ENCODE measurements around the gene MDFI. TPM values are rescaled to one million over a fixed set of nuclear protein-coding genes. Genes with fewer than 3 reads are reported as not detected.
A peak's percentile ranks its signal among the peaks of the same experiment; 100 is the strongest.

Gene MDFI
- total RNA-seq, 1 donor from 2014 or later = 33.7 TPM

- no peak for DNase-seq
These were observed 13.1 kb downstream of the MDFI start for GRCh38 chr6:41651246-41651961.

DNA sequence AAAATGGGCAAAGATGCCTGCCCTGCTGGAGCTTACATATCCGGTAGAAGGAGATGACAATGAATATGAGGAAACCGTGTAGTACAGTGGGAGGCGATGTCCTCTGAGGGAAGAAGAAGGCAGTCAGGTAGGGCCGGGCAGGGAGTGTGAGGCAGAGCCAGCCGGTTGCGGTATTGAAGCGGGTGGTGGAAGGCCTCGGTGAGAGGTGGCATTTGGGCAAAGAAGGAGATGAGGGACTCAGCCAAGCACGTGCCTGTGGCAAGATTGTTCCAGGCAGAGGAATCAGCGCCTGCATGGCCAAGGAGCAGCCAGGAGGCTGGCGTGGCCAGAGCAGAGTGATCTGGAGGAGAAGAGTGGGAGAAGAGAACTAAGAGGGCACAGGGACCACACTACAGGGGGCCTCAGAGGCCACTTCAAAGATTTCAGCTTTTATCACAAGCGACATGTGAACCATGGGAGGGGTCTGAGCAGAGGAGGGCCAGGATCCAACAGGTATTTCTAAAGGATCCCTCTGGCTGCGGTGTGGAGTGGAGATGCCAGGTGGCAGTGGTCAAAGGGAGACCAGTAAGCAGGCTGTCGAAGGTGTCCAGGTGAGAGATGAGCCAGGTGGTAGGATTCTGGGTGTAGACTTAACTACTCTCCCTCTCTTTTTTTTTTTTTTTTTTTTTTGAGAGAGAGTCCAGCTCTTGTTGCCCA lies 13.8 kb downstream of the MDFI start:
- DNase-seq = no peak

GRCh38 chr6:41652866-41653652 lies 14.8 kb downstream of the MDFI start:
- DNase-seq = no peak

- DNase-seq = no peak
These were observed 15.4 kb downstream of the MDFI start for GRCh38 chr6:41653691-41654090.

DNA sequence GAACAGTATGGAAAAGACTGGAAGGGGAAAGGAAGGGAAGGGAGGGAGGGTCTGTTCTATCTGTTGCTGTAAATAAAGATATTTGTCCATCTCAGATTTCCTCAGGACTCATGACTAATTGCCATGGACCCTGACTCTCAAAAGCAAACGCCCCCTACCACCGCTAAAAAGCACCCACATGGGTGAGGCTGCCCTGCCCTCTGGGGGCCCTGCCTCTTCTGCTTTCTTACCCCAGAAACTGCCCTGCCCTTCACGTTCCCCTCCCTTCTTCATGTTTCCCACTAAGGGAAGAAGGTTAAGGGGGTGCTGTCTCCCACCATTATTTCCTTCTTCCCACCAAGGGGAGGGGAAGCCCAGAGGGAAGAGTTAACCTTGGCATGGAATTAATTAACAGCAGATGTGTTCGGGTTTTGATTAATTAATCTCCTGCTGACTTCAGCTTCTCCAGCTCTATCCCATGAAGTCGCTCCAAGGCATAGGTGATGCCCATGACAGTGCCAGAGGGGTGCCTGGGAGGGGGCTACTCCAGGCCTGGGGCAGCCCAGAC lies 16.0 kb downstream of the MDFI start:
- peak; percentile 47 for DNase-seq

DNA sequence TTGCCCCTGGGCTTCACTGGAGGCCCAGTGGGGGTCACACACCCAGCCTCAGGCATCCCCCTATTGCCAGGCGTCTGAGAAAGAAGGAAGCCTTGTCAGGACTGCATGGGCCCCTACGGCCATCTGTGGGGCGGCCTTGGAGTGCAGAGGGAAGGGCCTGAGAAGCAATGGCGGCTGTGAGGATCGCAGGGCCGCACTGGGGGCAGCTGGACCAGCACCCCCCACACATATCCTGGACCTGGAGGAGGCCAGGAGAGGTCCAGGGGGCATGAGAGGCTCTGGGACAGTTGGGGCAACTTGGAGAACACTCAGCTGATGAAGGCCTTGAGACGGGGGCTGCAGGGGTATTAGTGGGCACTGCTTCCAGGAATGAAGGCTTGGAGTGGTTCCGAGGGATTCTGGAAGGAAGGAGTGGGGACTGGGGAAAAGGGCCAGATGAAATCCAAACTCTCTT lies 16.5 kb downstream of the MDFI start:
- no peak for DNase-seq

GRCh38 chr6:41655176-41655575 lies 16.9 kb downstream of the MDFI start:
- no peak for DNase-seq

- DNase-seq = no peak
These were observed 17.4 kb downstream of the MDFI start for GRCh38 chr6:41655646-41656001.

DNA sequence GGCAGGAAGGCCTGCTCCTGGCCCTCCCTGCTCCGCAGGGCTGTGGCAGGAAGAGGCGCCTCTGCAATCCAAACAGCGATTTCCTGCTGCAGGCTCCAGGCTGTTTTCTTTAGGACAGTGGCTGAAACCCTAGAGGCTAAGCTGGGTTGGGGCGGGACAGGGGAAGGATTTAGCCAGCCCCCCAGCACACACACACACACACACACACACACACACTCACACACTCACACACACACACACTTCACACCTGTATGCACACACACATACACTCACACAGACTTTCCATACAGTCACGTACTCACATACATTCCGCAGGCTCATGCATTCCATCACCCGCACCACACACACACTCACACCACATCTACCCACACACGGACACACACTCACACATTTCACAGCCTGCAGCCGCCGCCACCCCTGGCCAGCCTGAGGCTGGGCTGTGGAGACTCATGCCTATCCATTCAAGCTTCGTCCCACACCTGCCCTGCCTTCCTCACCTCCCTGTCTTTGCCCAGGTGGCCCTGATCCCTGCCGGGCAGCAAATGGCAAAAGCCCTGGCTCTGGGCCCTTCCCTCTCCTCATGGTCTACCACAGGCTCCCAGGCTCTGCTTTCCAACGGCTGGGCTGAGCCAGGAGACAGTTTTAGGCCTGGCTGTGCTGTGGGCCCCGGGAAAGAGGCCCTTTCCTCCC lies 17.9 kb downstream of the MDFI start:
- DNase-seq = peak; percentile 29

GRCh38 chr6:41657131-41658094 lies 19.1 kb downstream of the MDFI start:
- no peak for DNase-seq

DNA sequence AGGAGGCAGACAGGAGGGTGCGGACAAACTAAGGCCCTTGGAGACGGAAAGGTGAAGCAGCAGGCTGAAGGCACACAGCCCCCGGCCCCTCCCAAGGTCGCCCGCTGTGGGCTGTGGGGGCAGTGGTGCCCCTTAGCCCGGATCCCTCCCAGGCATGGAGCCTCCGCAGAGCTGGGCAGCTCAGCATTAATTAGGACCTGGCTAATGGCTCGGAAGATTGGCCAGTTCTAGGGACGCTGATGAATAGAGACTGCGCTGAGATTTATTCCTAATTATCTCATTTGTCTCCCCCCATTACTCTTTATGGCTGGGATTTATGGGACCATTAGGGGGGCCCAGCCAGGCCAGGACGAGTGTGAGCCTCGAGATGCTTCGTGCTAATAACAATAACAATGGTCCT lies 20.4 kb downstream of the MDFI start:
- DNase-seq = no peak

- DNase-seq = no peak
These were observed 21.7 kb downstream of the MDFI start for GRCh38 chr6:41659935-41660334.

GRCh38 chr6:41663568-41663967 lies 25.3 kb downstream of the MDFI start:
- no peak for DNase-seq

GRCh38 chr6:41664271-41664670 lies 26.0 kb downstream of the MDFI start:
- DNase-seq = no peak

DNA sequence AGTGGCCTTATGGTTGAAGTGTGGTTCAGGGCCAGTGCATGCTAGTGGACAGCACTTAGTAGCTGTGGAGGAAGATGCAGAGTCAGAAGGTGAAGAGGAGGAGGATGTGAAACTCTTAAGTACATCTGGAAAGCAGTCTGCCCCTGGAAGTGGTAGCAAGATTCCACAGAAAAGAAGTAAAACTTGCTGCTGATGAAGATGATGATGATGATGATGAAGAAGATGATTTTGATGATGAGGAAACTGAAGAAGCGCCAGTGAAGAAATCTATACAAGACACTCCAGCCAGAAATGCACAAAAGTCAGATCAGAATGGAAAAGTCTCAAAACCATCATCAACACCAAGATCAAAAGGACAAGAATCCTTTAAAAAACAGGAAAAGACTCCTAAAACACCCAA lies 28.9 kb downstream of the MDFI start:
- no peak for DNase-seq

DNA sequence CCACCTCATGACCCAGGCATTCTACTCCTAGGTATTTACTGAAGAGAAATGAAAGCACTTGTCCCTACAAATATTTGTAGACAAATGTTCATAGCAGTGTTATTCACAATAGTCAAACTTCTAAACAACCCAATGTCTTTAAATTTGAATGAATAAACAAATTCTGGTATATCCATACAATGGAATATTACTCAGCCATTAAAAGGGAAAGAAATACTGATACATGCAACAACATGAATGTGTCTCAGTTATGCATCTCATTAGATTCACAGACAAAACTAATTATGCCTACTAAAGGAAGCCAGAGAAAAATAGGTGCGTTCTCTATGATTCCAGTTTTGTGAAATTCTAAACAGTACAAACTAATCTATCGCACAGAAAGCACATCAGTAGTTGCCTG lies 30.7 kb downstream of the MDFI start:
- DNase-seq = no peak

- no peak for DNase-seq
These were observed 32.6 kb downstream of the MDFI start for GRCh38 chr6:41670703-41671360.

- DNase-seq = no peak
These were observed 33.1 kb downstream of the MDFI start for GRCh38 chr6:41671376-41671775.

GRCh38 chr6:41672016-41672415 lies 33.7 kb downstream of the MDFI start:
- no peak for DNase-seq
